Measurements from ENCODE around the gene DNM2.

DNM2 gene

DNA sequence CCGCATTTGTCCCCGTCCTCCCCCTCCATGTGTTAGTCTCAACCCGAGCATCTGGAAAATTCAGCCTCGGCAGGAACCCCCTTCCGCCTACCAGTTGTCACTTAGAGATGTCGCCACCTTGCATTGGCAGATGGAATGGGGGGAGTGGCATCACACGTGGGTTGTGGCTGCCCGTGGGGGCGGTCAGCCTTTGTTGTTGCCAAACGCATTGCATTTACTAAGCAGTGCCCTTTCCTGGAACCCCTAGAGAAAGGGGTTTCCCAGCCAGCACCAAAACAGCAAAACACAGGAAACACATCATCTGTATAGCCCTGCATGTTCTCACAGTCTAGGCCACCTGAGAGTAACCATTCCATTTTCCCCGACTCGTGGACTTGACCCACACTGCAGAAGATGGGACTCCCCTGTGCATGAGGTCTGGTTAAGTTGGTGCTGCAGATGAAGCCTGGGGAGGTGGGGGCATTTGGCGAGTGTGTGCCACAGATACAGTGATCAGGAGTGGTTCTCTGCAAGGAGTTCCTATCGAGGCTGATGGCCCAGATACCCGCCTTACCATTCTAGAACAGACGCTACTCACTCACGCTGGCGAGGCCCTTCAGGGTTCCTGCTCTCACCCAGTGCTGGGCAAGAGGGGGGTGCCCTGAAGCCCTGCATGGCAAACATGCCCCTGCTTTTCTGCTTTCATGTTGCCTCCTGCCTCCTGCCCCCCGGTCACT lies 79.8 kb downstream of the DNM2 start:
- H3K9me3 ChIP-seq (ENCODE audit: low read length): no peaks in the 10 kb centered on the region
- no peaks in the 10 kb centered on the region for H3K27me3 ChIP-seq (ENCODE audit: insufficient read depth, low read length)
- H3K4me3 ChIP-seq (ENCODE audit: low read length): no peak overlapping the region

DNA sequence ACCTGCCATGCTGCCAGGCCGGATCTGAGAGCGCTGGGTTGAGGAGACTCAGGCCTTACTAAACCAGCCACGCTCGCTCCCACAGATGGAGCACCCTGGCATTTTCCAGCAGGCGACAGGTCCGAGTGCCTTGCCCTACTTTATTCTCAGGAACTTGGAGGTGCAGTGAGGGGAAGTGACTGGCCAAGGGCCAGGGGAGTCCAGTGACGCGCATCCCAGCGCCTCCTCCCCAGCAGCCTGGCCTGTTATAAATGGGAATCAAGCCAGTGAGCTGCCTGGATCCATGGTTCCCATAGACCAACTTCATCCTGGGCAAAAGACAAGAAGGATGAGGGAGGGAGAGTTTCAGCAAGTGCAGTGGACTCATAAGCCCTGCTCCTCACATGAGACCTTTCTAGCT lies 82.6 kb downstream of the DNM2 start:
- H3K9me3 ChIP-seq (ENCODE audit: low read length): peaks cover 6% of the 10 kb centered on the region
- H3K4me1 ChIP-seq (ENCODE audit: insufficient read depth, low read length): no peaks in the 10 kb centered on the region
- H2AFZ ChIP-seq (ENCODE audit: low read depth, low read length): no peak overlapping the region
- no peaks in the 10 kb centered on the region for H3K27me3 ChIP-seq (ENCODE audit: insufficient read depth, low read length)
- H3K36me3 ChIP-seq (ENCODE audit: insufficient read depth, low read length): peaks cover 69% of the 10 kb centered on the region
- no peak overlapping the region for H3K4me3 ChIP-seq (ENCODE audit: low read length)

More for the DNA sequence above, 79.8 kb downstream of the DNM2 start:
- Histone ChIP-seq H3K4me1 (ENCODE audit: insufficient read depth, low read length) (no peaks in the 10 kb centered on the region), H3K36me3 (ENCODE audit: insufficient read depth, low read length) (peaks cover 68% of the 10 kb centered on the region), H2AFZ (ENCODE audit: low read depth, low read length) (no peak overlapping the region)

DNA sequence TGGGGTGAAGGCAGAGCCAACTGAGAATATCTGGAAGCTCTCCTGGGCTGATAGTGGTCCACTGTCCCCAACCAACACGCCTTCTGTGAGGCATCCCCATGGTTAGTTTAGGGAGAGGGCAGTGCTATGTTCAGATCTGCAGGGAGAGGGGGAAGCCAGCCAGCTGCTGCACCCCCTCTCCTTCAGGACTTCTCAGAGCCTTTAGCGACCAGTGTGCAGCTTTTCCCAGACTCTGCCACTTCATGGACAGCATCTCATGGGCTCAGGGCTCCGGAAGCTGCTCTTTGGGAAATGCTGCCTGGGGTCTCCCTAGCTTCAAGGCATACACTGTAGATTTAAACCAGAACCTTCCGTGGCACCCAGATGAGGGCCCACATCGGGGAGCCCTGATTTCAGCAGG lies 84.6 kb downstream of the DNM2 start:
- peaks cover 62% of the 10 kb centered on the region for H3K36me3 ChIP-seq (ENCODE audit: insufficient read depth, low read length)
- no peak overlapping the region for H3K4me3 ChIP-seq (ENCODE audit: low read length)
- H3K4me1 ChIP-seq (ENCODE audit: insufficient read depth, low read length): no peaks in the 10 kb centered on the region
- H3K27me3 ChIP-seq (ENCODE audit: insufficient read depth, low read length): no peaks in the 10 kb centered on the region
- no peak overlapping the region for H2AFZ ChIP-seq (ENCODE audit: low read depth, low read length)
- H3K9me3 ChIP-seq (ENCODE audit: low read length): peaks cover 6% of the 10 kb centered on the region

DNA sequence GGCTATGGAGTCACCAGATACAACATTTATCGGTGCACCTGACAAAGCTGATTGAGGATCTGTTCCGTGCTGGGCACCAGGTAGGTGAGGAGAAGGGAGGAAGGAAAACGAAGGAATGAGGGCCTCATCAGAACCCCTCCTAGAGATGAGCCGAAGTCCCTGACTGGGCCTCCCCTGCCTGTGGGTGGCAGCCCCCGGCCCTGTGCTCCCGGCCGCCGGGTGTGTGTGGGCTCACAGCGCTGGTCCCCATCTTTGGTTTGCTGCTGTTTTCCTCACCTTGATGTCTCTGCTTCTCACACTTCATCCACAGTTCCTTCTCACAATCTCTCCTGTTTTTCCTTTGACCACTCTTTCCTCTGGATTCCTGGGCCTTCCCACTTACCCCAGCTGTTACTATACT lies 85.4 kb downstream of the DNM2 start:
- Histone ChIP-seq H3K36me3 (ENCODE audit: insufficient read depth, low read length) (peaks cover 57% of the 10 kb centered on the region), H2AFZ (ENCODE audit: low read depth, low read length) (no peak overlapping the region), H3K4me1 (ENCODE audit: insufficient read depth, low read length) (no peaks in the 10 kb centered on the region), H3K4me3 (ENCODE audit: low read length) (no peak overlapping the region), H3K9me3 (ENCODE audit: low read length) (peaks cover 6% of the 10 kb centered on the region), H3K27me3 (ENCODE audit: insufficient read depth, low read length) (no peaks in the 10 kb centered on the region)

DNA sequence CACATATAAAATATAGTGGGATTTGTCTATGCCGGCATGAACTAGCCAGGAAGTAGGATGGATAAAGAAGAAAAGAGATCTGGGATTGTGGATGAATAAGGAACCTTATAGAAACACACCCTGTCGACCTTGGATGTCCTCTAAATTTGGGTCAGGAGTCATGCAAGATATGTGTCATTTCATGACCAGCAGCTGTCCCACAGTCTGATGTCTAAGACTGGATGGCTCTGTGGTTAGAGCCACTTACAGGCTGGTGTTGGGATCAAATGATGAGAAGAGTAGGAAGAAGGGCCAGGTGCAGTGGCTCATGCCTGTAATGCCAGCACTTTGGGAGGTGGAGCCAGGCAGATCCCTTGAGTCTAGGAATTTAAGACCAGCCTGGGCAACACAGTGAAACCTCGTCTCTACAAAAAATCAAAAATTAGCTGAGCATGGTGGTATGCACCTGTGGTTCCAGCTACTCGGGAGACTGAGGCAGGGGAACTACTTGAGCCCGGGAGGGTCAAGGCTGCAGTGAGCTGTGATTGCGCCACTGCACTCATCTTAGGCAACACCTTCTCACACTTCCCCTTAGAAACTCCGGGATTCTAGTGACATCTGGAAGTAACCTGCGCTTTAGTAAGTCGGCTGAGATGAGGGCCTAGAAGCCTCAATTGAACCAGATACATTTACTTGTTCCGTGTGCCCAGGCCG lies 87.3 kb downstream of the DNM2 start:
- peaks cover 6% of the 10 kb centered on the region for H3K9me3 ChIP-seq (ENCODE audit: low read length)
- H3K36me3 ChIP-seq (ENCODE audit: insufficient read depth, low read length): peaks cover 65% of the 10 kb centered on the region
- no peaks in the 10 kb centered on the region for H3K27me3 ChIP-seq (ENCODE audit: insufficient read depth, low read length)
- no peaks in the 10 kb centered on the region for H3K4me1 ChIP-seq (ENCODE audit: insufficient read depth, low read length)
- H3K4me3 ChIP-seq (ENCODE audit: low read length): no peak overlapping the region
- no peak overlapping the region for H2AFZ ChIP-seq (ENCODE audit: low read depth, low read length)

DNA sequence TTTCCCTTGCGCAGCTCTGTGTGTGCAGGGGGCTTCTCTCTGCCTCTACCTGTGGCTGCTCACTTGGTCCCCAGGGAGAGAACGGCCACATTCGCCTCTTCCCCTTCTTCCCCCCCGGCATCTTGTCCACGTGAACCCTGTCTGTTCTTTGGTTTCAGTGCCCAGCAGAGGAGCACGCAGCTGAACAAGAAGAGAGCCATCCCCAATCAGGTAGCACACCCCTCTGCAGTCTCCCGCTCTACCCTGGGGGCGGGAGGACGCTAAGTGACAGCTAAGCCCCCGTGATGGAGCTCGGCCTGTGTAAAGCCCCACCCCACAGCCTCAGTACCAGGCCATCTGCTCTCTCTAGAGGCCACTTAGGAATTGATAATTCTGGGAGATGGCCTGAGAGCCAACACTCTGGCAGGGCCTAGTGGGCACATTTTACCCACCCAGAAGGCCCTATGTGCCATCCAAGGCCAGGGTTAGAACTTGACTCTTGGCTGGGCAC lies 87.9 kb downstream of the DNM2 start:
- Histone ChIP-seq H3K36me3 (ENCODE audit: insufficient read depth, low read length) (peaks cover 64% of the 10 kb centered on the region), H3K27me3 (ENCODE audit: insufficient read depth, low read length) (no peaks in the 10 kb centered on the region), H2AFZ (ENCODE audit: low read depth, low read length) (no peak overlapping the region), H3K4me3 (ENCODE audit: low read length) (no peak overlapping the region), H3K9me3 (ENCODE audit: low read length) (peaks cover 6% of the 10 kb centered on the region), H3K4me1 (ENCODE audit: insufficient read depth, low read length) (no peaks in the 10 kb centered on the region)

DNA sequence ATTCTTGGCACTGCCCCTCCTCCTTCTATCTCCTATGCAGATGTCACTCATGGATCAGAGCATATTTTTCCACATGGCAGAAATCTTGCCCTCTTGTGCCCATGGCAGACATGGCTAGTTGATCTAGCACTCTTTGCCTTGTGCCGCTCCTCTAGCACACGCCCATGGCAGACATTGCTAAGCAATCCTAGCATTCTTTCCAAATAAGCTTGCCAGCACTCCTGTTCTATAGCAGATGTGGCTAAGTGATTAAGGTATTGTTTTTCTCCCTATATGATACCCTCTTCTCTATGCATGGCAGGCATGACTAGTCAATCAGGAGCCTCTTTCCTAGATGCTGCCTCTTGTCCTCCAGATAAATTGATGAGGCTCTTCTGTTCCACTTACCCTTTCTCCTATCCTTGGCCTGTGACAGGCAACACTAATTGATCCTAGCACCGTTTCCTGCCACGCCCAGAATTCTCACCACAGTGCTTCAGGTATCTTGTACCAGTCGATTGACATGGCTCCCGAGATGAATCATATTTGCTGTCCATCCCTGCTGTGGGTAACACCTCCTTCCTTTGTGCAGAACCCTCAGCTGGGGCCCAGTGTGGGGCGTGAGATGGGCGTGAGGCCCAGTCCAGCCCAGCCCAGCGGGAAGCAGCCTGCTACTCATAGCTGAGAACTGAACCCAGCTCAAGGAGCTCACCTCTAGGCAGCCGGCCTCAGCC lies 91.2 kb downstream of the DNM2 start:
- H3K36me3 ChIP-seq (ENCODE audit: insufficient read depth, low read length): peaks cover 52% of the 10 kb centered on the region
- no peaks in the 10 kb centered on the region for H3K27me3 ChIP-seq (ENCODE audit: insufficient read depth, low read length)
- H3K4me3 ChIP-seq (ENCODE audit: low read length): no peak overlapping the region
- no peak overlapping the region for H2AFZ ChIP-seq (ENCODE audit: low read depth, low read length)
- H3K9me3 ChIP-seq (ENCODE audit: low read length): peaks cover 5% of the 10 kb centered on the region
- H3K4me1 ChIP-seq (ENCODE audit: insufficient read depth, low read length): no peaks in the 10 kb centered on the region

DNA sequence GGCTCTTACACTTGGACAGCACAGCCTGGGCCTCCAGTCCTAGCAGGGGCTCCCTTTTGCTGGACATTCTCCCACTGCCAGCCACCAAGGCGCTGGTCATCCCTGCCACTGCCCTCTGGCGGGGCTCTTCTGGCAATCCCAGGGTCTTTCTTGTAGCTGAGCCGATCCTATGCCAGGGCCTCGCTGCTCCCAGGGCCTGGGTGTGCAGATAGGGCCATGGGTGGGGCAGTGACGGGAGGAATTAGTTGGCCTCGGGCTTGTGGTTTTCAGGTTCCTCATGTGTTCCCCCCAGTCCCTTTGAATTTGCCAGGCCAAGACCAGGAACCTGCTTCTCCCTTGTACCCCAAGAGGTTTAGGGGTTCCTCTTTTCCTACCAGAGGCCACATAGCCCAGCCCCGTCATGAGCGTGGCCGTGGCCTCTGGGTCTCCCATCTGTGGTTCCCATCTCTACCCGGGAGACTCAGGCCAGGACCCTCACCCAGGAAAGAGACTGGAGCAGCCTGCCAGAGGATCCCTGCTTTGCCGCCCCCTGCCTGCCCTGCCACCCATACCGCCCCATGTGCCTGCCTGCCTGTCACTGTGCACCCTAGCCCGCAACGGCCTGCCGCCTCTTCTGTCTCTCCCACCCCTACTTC lies 91.9 kb downstream of the DNM2 start:
- Histone ChIP-seq H2AFZ (ENCODE audit: low read depth, low read length) (no peak overlapping the region), H3K36me3 (ENCODE audit: insufficient read depth, low read length) (peaks cover 45% of the 10 kb centered on the region), H3K4me1 (ENCODE audit: insufficient read depth, low read length) (no peaks in the 10 kb centered on the region), H3K9me3 (ENCODE audit: low read length) (peaks cover 1% of the 10 kb centered on the region), H3K27me3 (ENCODE audit: insufficient read depth, low read length) (no peaks in the 10 kb centered on the region), H3K4me3 (ENCODE audit: low read length) (no peak overlapping the region)

DNA sequence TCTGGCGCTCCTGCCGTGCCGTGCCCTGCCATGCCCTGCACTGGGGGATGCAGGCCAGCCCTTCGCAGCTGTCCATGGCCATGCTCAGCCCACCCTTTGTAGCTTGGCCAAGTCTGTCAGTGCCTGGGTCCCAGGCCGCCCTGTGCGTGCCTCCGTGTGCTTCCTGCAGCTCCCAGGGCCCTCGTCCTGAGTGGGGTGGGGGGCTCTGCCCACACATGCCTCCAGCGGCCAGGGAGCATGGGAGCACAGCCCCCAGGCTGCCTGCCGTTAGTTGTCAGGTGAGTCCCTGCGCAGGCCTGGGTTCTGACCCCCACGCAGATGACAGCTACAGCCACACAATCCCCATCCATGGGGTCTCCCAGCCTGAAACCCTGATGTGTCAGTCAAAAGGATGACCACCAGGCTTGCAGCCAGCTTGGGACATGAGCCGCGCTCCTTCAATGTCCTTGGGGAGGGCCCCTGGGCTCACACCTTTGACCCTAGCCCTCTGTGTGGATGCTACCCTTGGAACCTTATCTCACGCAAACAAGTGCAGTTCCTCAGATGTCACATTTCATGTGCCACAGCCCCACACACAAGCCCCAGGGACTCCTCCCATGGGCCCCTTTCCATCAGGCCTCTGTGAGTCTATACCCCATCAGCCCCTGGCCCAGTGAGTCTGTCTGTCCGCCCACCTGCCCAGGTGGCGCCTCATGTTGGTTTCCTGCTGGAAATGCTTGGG lies 93.7 kb downstream of the DNM2 start:
- peaks cover 39% of the 10 kb centered on the region for H3K36me3 ChIP-seq (ENCODE audit: insufficient read depth, low read length)
- H3K27me3 ChIP-seq (ENCODE audit: insufficient read depth, low read length): no peaks in the 10 kb centered on the region
- H2AFZ ChIP-seq (ENCODE audit: low read depth, low read length): no peak overlapping the region
- no peak overlapping the region for H3K4me3 ChIP-seq (ENCODE audit: low read length)
- no peaks in the 10 kb centered on the region for H3K9me3 ChIP-seq (ENCODE audit: low read length)
- H3K4me1 ChIP-seq (ENCODE audit: insufficient read depth, low read length): no peaks in the 10 kb centered on the region

DNA sequence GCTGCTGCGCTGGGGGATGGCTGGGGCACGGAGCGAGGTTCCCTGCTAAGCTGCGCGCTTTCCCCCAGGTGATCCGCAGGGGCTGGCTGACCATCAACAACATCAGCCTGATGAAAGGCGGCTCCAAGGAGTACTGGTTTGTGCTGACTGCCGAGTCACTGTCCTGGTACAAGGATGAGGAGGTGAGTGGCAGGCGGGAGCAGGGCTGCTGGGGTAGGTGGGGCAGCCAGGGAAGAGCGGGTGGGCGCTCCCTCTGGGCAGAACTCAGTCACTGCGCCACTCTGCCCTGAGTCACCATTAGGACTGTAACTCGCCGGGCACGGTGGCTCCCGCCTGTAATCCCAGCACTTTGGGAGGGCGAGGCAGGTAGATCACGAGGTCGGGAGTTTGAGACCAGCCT lies 94.3 kb downstream of the DNM2 start:
- Histone ChIP-seq H3K4me3 (ENCODE audit: low read length) (no peak overlapping the region), H3K36me3 (ENCODE audit: insufficient read depth, low read length) (peaks cover 39% of the 10 kb centered on the region), H3K9me3 (ENCODE audit: low read length) (no peaks in the 10 kb centered on the region), H3K4me1 (ENCODE audit: insufficient read depth, low read length) (no peaks in the 10 kb centered on the region), H2AFZ (ENCODE audit: low read depth, low read length) (no peak overlapping the region), H3K27me3 (ENCODE audit: insufficient read depth, low read length) (no peaks in the 10 kb centered on the region)

DNA sequence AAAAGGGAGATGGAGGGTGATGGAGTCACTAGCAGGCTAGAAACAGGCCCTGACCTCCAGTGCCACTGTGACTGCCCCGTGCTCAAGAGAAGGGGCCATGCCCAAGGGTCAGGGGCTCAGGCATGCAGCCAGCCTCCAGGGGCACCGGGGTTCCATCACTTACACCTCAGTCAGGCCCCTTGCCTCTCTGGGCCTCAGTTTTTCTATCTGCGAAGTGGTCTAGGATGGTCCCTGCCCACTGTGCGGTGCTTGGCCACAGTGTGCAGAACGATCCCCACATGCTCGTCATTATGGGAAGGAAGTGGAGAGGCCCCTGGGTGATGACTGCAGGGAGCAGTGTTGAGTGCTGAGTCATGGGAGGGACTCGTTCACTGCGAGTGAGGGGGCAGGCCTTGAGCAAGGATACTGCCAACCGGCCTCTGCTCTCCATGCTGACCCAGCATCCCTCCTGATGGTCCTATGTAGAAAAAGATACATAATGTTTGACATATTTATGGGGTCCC lies 95.1 kb downstream of the DNM2 start:
- no peaks in the 10 kb centered on the region for H3K4me1 ChIP-seq (ENCODE audit: insufficient read depth, low read length)
- H3K27me3 ChIP-seq (ENCODE audit: insufficient read depth, low read length): no peaks in the 10 kb centered on the region
- no peak overlapping the region for H3K4me3 ChIP-seq (ENCODE audit: low read length)
- peaks cover 39% of the 10 kb centered on the region for H3K36me3 ChIP-seq (ENCODE audit: insufficient read depth, low read length)
- no peaks in the 10 kb centered on the region for H3K9me3 ChIP-seq (ENCODE audit: low read length)
- no peak overlapping the region for H2AFZ ChIP-seq (ENCODE audit: low read depth, low read length)

DNA sequence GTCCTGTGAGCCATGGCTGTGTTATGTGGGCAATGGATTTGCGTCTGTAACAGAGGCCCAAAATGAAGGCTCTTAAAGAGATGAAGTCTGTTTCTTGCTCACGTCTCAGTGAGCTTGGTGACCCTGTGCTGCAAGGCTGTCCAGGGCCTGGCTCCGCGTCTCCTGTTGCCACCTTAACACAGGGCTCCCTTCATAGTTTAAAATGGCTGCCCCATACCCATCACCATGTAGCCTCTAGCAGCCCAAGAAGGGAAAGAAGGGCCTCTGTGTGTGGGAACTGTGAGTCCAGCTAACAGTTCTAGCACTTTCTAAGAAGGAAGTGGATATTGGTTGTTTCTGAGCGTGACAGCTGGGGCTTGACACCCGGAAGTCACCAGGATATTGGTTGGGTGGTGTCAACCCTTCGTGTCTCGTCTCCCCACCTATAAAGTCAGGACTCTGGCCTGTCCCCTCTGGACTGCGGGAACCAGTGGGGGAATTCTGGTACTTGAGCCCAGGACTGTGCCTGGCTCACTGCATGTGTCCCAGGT lies 97.2 kb downstream of the DNM2 start:
- H3K36me3 ChIP-seq (ENCODE audit: insufficient read depth, low read length): peaks cover 37% of the 10 kb centered on the region
- no peak overlapping the region for H2AFZ ChIP-seq (ENCODE audit: low read depth, low read length)
- H3K4me1 ChIP-seq (ENCODE audit: insufficient read depth, low read length): no peaks in the 10 kb centered on the region
- no peak overlapping the region for H3K4me3 ChIP-seq (ENCODE audit: low read length)
- H3K9me3 ChIP-seq (ENCODE audit: low read length): no peaks in the 10 kb centered on the region
- H3K27me3 ChIP-seq (ENCODE audit: insufficient read depth, low read length): no peaks in the 10 kb centered on the region

Measured in neuron (in vitro differentiated cells).